ENCODE measurements around the gene APOL1.
"Not testable (repeated sequence)": the region's sequence is repeated elsewhere in the genome, so short reads cannot be mapped to it uniquely, and the experiment has no call there.

DNA sequence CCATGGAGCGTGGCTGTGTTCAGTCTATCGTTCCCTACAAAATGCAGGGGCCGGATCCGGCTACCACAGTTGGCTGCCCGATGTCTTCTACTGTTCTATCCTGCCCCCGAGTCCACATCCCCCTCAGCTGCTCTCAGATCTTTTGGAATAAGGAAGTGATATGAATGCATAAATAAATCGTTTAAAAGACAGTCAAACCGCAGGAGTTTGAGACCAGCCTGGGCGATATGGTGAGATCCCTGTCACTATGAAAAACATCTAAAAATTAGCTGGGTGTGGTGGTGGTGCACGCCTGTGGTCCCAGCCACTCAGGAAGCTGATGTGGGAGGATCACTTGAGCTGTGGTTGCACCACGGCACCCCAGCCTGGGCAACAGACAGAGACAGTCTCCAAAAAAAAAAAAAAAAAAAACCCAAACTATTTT, 37.0 kb downstream of the APOL1 start:
- TF ChIP-seq EP300 (IDR thresholded peaks at IDR 0.05); CTCF (IDR thresholded peaks at IDR 0.05); MYC (IDR thresholded peaks at IDR 0.05; ENCODE audit: borderline replicate concordance, low read length); POLR2AphosphoS2 (conservative IDR thresholded peaks at IDR 0.05; ENCODE audit: low read length); PBX3 (IDR thresholded peaks at IDR 0.05); ZFP36 (IDR thresholded peaks at IDR 0.05; ENCODE audit: borderline replicate concordance, partially characterized antibody); POLR2A (IDR thresholded peaks at IDR 0.05; ENCODE audit: low read length); CHD4 (IDR thresholded peaks at IDR 0.05; ENCODE audit: borderline replicate concordance); ZNF302 (CRISPR knock-in tag; IDR thresholded peaks at IDR 0.05); KDM1A (IDR thresholded peaks at IDR 0.05; ENCODE audit: low read depth); HOXB5 (CRISPR knock-in tag; IDR thresholded peaks at IDR 0.05); NPAS2 (CRISPR knock-in tag; IDR thresholded peaks at IDR 0.05; ENCODE audit: borderline replicate concordance); FOSL2 (IDR thresholded peaks at IDR 0.05); FOSL2 (CRISPR knock-in tag; IDR thresholded peaks at IDR 0.05): not testable (repeated sequence)
